Stimulated activated CD8-positive, alpha-beta memory T cell treated with anti-CD3 and anti-CD28 coated beads, Interleukin-4, amount 100 ng/mL, for 4 hours (primary cell): ENCODE measurements around the gene SERGEF.

ENCODE experiments used
- DNase-seq, 2 donors: peaks; one replicate each; pipeline ENCODE4 v3.0.0-alpha.2; 2020; ENCODE audit warnings: low read depth in 2 of 2, low spot score in 1 of 2

SERGEF gene

DNA sequence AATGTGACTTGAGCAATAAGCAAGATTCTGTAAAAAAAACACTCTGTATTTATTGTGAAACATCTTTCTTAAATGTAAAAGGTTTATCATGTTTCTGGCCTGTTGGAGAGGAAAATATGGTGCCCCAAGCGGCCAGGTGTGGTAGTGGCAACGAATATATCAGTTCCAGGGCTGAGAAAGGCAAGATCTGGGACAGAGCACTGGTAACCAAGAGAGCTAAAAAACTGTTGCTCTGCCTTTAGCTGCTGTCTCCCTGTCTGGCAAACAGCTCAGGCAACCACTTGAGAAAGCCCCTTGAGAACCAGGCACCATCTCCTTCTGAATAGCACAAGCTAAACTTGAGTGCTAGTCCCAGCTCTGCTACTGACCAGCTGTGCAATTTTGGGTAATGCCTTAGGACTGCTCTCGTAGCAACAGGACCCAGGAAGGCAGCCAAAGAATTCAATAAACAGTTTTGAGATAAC, 148.3 kb downstream of the SERGEF start:
- DNase-seq, result no peak

DNA sequence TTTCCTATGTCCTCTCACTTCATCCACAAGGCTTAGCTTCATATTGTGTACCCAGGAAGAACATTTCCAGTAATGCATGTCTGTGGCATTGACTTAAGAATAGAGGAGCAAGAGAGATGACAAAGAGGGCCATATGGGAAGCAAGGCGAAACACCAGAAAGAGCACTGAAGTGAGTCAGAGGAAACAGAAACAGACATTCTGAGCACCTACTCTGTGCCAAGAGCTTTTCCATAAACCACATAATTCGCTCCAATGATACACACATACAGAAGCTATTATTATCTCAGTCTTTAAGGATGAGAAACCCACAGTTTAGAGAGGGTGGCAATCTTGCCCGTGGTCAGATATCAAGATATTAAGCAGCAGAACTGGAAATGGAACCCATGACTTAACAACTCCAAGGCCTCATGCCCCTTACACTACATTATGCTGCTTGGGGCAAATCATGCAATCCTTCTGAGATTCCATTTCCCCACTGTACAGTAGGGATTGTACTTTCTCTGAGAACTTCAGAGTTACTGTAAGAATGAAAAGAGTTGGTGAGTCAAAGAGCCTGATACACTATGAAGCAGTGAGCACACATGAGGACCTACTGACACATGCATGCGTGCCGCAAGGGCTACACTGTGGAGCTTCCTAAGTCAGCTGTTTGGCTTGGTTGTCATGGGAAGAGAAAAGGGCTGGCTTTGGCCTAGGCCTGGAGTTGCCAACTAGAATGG, 151.7 kb downstream of the SERGEF start:
- DNase-seq, result no peak

DNA sequence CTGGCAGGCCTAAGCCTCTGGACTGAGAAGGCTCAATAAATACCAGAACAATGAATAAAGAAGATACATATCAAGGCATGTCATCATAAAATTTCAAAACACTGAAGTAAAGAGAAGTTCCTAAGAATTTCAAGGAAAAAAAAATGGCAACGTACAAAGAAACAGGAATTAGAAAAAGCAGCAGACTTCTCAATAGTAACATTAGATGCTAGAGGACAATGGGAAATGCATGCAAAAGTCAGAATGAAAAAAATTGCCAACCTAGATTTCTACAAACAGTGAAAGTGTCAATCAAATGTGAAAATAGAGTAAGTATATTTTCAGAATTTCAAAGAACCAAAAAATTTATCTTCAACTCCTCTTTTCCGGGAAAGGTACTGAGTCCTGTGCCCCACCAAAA, 153.3 kb downstream of the SERGEF start:
- no peak for DNase-seq

DNA sequence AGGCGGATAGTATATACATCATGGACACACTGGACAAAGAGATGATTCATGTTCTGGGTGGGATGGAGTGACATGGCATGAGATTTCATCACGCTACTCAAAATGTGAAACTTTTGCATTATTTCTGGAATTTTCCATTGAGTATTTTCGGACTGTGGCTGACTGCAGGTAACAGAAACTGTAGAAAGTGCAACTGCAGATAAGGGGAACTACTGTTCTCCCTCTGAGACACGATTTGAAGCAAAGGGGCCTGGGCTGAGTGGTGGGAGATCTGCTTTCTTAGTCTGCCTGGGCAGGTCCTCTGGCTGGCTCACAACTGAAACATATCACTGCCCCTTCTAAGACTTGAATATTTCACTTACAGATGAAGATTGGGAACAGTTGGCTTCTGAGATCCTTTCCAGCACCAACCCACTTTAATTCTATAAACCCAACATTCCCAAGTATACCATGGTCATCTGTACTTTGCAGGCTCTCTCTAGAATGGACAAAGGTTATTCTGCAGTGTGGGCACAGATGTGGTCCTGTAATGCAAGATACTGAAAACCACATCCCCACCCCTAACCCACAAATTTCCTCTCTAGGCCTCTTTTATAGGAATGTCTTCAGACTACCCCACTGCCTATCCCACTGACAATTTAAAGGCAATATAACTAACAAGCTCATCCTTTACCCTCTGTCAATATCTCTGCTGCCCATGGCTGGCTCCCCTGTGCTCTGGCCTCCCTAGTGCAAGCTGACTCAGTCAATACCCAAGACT, 157.1 kb downstream of the SERGEF start:
- no peak for DNase-seq

DNA sequence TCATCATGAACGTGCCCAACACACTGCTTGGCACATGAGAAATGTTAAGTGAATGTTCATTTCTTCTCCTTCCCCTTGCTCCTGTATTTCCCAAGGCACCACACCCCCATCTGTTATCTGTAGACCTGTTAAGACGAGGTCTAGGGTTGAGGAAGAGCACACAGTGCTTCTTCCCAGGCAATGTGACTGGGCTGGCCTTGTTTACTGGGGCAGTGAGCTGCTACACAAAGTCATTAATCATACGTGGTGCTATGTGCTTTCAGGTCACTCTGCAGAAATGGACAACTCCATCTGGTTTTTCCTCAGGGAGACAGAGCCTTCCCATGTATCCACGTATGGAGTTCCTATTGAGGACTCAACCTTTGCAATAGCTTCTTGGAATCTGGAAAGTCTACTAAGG, 159.6 kb downstream of the SERGEF start:
- no peak for DNase-seq

DNA sequence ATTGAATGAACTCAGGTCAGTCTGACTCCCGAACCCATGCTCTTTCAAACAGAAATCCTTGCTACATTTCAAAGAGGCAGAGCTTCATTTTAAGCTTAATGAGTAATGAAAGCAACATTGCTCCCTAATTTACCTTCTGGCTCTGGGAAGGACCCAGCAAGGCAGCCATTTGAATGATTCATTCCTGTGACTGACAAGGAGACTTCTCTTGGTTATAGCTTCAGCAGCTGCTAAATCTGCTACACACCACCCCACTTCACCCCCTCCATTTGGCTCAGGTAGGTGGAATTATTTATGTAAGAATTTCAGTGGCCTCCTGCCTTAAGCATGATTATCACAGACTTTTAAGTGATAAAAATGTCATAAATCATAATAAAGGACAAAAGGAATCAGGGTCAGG, 160.6 kb downstream of the SERGEF start:
- DNase-seq, result no peak

DNA sequence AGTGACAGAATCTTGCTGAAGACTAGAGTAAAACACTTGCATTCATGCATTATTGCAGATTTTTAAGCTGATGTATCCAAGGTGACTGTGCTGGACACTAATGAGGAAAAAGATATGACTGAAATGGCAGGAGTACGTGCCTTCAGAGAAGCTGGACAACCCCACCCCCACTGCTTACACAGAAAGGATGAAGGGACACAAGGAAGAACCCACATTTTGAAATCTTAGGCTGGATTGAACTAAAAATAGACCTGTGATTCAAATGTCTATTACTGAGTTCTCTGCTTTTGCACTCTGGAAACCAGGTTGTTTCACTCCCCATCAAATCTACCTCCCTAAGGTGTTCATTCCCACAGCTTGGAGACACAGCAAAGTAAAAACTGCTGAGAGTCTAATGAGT, 161.2 kb downstream of the SERGEF start:
- no peak for DNase-seq

DNA sequence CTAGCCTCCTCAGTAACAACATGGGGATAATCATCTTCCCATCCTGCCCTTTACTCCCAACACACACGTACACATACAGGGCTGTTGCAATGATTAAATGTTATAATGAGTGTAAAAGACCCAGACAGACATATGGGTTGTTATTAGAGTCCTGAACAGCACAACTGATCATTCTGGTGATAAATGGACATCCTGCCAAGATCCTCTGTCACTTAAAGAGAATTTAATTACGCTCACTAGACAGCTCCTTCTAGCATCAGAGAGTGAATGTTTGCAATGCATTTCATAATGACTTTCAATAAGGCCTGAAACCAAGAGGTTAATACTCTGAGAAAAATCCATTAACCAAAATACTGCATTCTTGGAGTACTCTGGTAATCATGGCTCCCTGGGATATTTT, 162.5 kb downstream of the SERGEF start:
- DNase-seq, result no peak

DNA sequence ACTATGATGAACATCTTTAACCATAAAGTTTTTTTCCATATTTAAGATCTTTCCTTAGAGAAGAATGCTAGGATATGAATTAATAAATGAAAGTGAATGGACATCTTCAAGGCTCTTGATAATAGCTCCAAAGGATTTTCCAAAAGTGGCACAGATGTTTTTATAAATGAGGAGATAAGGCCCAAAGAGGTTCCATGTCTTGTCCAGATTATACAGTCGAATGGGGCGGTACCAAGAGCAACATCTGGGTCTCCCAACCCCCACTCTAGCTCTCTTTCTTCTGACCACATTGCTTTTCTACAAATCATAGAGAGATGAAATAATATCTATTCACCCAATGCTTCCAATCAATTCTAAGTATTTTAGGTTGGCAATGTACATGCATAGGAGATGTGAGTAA, 164.1 kb downstream of the SERGEF start:
- no peak for DNase-seq

DNA sequence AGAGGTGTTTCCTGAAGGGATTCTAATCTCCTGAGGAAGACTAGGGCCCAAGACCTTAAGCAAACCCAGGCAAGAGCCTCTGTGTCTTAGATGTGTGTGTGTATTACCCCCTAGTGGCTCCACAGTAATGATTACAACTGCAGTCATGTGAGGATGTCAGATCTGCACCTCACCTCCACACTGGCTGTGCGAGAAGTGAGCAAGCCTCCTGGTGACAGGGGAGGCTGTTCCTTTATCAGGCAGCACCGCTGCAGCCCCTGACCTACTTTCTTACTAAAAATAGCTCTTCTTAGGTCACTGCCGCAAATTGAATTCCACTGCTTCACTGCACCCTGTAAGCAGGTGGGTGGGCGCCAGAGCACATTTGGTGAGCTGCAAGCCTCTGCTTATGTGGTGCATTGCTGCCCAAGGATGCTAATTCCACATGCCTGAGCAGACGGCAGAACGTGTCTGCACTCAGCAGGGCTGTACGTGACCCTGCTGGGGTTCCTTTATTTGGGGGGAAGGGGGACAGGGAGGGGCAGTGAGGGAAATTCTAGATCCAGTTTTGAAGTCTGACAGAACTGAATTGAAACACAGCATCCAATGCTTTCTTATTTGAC, 165.9 kb downstream of the SERGEF start:
- no peak for DNase-seq

DNA sequence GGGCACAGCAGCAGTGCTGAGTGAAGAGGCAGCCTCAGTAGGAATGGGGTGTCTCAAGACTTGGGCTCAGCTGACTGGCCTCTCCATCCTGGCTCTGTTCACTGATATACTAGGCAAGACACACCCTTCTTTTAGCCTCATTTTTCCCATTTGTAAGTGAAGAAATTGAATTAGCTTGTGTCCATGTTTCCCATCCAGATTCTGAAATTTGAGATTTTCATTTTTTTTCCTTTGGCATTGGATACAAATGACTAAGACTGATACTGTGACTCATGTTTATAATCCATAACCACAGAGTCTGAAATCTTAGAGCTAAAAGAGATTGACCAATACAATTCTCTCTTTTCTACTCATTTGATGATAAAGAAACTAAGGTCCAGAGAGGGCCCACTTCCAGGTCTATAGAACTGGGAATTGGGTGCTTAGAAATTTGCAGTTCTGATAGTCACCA, 167.4 kb downstream of the SERGEF start:
- no peak for DNase-seq

DNA sequence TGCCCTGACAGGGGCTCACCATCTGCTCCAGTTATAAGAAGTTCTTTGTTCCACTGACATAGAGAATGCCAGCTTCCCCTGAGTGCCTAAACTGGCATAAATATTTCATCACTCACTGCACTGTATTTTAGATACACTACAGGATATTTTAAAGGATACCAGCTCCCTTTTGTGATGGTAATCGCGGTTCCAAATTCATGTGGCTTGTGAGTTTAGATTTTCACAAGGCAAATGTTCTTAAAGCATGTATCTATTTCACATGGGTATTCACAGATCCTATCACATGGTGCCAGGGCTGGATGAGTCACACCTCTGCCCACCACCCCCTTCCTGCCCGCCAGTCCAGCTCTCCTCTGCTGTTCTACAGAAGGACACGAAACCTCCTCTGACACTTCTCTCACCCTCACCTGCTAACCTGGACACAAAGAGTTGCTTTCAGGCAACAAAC, 172.7 kb downstream of the SERGEF start:
- DNase-seq, result no peak

DNA sequence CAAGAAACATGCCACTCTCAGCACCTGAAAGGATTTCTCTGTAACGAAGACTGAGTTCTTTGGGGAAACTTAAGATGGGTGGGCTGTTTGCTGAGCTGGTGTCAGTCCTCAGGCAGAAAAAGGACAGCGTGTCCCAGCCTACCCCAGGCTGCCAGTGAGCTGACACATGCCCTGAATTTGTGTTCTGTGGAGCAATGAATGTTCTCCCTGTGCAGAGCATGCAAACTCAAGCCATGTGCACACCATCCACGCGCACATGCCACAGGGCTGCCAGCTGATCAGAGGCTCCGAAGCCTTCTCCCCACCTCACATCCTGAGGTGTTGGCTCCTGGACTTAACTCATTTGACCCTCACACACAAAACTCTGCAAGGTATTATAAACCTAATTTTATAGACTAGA, 173.4 kb downstream of the SERGEF start:
- no peak for DNase-seq

DNA sequence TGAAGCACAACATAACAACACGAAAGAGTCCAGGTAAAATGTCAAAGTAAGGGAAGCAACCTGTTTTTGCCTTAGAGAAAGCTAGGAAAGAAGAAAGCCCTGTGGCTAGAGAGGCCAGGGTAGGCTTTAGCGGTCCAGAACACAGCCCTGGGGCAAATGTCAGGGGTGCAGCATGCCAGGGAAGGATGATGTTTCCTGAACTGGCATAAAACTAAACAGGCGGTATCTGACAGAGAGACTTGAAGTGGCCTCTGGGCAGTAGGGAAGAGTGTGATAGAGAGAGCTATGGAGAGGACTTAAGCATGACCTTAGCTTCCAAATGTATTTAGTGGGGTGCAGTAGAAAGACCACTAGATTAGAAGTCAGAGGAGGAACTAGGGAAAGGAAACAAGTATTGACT, 174.7 kb downstream of the SERGEF start:
- DNase-seq, result no peak

DNA sequence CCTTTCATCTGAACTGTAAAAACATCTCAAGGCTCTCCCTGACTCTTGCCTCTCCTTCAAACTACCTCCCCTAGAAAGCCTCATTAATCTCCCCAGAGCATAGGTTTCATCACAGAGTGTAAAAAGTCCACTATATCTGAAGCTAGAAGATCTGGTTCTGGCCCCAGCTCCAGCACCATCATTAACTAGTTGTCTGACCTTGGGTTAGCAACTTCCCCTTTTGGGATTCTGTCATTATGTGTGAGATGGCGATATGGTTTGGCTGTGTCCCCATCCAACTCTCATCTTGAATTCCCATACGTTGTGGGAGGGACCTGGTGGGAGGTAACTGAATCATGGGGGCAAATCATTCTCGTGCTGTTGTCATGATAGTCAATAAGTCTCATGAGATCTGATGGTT, 181.0 kb downstream of the SERGEF start:
- no peak for DNase-seq

DNA sequence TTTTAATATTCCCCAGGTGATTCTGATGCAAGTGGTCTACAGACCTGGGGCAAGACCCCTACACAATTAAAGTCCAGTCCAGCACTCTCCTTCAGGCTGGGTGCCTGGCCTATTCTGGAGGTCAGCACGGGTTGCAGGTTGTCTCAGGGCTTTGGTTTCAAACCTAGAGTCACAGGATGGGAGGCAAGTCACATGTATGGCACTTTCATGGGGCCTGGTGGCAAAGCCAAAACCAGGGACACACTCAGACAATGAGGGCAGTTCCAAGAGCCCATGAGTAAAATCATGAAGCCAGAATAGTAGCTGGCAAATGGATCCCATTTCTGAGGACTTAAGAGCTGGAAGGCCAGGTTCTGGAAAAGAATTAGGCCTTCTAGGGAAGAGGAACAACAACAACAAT, 181.6 kb downstream of the SERGEF start:
- no peak for DNase-seq

DNA sequence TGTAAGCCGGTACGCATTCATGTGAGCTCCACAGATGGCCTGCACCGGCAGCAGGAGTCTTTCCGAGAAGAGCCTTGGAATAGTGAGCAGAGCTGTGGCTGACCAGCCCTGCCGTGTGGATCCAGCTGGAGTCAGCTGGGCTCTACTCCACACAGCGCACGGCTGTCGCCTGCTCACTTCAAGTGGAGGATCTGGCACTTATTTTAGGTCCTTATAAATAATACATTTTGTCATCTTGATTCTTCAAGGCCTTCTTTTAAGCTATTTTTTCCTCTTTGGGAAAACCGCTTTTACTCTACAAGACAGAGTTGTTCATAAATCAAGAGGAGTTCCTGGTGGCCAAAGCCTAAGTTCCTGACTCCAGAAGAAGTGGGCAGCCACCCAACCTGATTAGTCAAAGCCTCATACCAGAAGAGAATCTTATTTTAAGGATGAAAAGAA, 184.5 kb downstream of the SERGEF start:
- DNase-seq, result no peak

DNA sequence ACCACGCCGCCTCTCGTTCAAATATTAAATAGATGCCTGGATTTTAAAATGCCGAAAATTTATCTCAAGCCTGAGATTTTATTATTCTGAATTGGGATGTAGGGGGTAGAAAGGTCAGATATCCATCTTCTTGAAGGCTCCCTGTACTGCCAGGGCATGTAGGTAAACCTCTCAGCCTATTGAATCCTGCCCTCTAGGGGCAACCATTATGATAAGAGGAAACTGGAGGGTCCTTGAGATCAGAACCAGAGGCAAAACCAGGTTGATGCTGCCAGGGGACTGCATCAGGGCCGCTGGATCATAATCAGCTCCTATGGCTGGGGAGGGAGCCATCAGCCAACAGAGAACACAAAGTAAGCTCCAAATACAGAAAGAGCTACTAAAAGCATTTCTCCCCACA, 185.8 kb downstream of the SERGEF start:
- no peak for DNase-seq

DNA sequence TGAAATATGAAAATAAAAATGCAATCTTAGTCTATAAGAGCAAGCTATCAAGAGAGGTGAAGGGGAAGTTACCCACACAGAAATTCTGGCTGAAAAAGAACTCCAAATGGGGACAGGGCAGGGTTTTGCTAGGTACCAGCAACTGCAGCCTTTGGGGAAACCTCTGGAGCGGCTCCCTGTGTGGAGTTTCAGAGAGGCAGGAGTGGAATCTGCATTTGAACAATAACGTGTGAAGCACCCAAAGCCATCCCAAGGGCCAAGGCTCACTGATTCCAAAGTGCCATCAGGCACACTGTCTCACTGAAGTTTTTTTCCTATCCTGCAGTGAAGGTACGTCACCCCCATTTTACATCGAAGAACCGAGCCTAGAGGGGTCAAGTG, 190.5 kb downstream of the SERGEF start:
- no peak for DNase-seq

DNA sequence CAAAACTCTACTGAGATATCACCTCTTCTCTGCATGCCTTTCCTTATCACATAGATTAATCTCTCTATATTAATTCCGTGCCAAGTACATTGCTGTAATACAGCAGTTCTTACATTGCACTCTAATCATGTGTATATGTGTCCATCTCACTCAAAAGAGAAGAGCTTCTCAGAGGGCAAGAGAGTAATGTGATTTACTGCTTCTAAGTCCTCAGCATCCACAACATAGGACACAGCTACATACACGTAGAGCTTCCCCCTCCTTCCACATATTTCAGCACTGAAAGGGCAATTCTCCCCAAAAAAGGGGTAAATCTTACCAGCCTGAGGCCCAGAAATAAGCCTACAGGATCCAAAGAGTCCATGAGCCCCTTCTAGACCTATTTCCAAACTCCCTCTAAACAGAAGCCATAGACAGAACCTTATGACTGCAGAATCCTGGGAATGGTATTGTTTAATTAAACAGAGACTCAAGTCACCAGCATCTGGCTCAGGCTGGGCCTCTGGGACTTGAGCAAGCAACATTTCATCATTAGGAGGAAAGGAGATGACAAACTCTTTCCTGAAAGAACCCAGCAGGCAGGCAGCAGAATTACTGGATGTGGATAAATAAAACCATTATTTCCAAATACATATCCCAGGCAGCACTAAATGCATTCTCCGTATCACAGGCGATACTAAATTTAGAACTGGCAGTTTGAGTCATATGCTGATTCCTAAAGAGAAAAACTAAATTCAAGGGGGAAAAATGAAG, 191.0 kb downstream of the SERGEF start:
- no peak for DNase-seq

DNA sequence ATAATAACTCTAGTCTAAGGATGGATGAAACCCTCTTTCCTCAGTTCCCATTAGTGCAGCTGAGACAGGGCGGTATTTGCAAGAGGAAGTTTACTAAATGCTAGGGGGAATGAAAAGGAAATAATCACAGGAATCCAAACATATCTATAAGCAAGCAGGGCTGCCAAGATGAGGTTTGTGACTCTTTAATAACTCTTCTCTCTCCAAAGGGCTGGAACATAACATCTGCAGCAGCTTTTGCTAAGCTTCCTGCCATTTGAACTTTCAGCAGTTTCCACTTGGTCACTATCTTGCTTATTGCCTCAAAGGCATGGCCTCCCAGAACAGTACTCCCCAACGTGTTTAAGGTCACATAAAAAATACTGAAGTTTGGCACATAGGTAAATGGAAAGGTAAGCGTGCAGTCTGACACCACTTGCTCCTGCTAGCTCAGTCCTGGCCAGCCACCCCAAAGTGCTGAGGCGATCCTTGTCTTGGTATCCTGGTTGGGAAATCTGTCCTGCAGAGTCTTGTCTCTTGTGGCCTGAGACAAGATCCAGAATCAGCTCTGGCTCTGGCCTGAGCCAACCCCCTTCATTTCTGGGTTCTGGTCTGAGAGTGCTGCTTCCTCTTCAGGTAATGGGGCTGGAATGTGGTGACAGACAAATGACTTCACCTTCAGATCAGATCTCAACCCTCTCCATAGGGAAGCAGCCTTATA, 196.5 kb downstream of the SERGEF start:
- no peak for DNase-seq
